ENCODE results near the gene DPP6. TPM values are rescaled to one million over a fixed set of nuclear protein-coding genes. Genes with fewer than 3 reads are reported as not detected.

DPP6 gene
- total RNA-seq, 1 donor from 2014 or later, result not detected

DNA sequence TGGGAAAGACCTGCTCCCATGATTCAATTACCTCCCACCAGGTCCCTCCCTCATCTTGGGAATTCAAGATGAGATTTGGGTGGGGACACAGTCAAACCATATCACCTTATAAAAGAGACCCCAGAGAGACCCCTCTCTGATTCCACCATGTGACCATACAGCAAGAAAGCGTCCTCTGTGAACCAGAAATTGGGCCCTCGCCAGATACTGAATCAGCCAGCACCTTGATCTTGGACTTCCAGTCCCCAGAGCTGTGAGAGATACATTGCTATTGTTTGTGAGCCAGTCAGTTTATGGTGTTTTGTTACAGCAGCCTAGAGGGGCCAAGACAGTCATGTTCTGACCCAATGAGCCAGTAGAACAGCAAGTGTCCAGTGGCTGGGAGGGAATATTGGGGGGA lies 718.2 kb downstream of the DPP6 start:
- H3K27ac ChIP-seq, result no peak overlapping the region
- TF ChIP-seq, protein P1, sequence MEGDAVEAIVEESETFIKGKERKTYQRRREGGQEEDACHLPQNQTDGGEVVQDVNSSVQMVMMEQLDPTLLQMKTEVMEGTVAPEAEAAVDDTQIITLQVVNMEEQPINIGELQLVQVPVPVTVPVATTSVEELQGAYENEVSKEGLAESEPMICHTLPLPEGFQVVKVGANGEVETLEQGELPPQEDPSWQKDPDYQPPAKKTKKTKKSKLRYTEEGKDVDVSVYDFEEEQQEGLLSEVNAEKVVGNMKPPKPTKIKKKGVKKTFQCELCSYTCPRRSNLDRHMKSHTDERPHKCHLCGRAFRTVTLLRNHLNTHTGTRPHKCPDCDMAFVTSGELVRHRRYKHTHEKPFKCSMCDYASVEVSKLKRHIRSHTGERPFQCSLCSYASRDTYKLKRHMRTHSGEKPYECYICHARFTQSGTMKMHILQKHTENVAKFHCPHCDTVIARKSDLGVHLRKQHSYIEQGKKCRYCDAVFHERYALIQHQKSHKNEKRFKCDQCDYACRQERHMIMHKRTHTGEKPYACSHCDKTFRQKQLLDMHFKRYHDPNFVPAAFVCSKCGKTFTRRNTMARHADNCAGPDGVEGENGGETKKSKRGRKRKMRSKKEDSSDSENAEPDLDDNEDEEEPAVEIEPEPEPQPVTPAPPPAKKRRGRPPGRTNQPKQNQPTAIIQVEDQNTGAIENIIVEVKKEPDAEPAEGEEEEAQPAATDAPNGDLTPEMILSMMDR (IDR thresholded peaks at IDR 0.05), result no peak
- H3K27me3 ChIP-seq, result no peaks in the 10 kb centered on the region
- H3K4me1 ChIP-seq, result no peaks in the 10 kb centered on the region
- no peaks in the 10 kb centered on the region for H3K9me3 ChIP-seq
- no peak for DNase-seq (ENCODE audit: low spot score in 2 of 2)
- intact Hi-C loops (cut with DNase I), result no loop called here
- no peak overlapping the region for H3K4me3 ChIP-seq
- H3K36me3 ChIP-seq, result no peaks in the 10 kb centered on the region

DNA sequence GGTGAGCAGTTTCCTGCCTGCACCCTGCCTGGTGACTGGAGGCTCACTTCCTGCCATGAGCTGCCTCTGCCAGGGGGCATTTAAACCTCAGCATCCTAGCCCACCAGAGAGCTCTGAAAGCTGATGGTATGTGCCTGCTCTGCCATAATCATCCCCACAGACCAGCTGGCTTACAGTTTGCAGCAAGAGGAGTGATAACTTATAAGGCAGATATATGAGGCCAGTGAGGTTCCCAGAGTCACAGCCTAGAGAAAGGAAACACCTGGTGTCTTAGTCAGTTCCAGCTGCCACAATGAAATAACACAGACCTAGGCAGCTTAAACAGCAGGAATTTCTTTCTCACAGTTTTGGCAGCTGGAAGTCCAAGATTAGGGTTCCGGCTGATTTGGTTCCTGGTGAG lies 718.8 kb downstream of the DPP6 start:
- Histone ChIP-seq H3K27me3 (no peaks in the 10 kb centered on the region), H3K27ac (no peak overlapping the region), H3K36me3 (no peaks in the 10 kb centered on the region), H3K9me3 (no peaks in the 10 kb centered on the region), H3K4me1 (no peaks in the 10 kb centered on the region), H3K4me3 (no peak overlapping the region)
- intact Hi-C loops (cut with DNase I), result no loop called here
- DNase-seq (ENCODE audit: low spot score in 2 of 2), result no peak
- TF ChIP-seq, protein P1 (IDR thresholded peaks at IDR 0.05), result no peak

DNA sequence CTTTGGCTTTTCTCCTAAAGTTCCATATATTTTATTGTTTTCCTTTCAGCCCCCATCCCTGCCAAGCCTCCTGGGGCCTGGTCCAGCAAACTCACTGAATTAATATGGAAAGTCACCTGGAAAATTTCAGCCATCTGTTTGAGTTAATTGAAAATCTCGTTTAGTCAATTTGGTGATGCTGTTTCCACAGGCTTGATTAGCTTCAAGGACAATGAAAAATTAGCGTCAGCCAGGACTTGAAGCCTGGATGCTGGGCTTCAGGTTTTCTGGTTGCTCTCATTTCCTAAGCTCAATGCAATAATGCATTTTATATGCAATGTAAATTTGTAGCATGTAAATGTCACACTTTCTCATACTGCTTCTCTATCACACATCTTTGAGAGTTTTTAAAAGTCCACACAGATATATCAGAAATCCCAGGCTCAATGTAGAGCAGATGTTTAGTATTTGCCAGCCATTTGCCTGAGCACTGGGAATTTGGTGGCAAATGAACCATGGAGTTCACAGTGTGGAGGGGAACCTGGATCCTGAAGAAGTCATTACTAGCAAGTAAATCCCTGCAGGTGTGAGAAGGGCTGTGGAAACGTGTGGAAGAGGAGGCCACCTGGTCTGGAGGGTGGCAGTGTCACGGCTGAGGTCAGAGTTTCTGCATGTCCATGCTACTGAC lies 722.2 kb downstream of the DPP6 start:
- no peaks in the 10 kb centered on the region for H3K36me3 ChIP-seq
- no peaks in the 10 kb centered on the region for H3K27me3 ChIP-seq
- no peaks in the 10 kb centered on the region for H3K4me1 ChIP-seq
- no peak for DNase-seq (ENCODE audit: low spot score in 2 of 2)
- no peak overlapping the region for H3K4me3 ChIP-seq
- intact Hi-C loops (cut with DNase I), result no loop called here
- H3K9me3 ChIP-seq, result no peaks in the 10 kb centered on the region
- H3K27ac ChIP-seq, result no peak overlapping the region
- TF ChIP-seq, protein P1 (IDR thresholded peaks at IDR 0.05), result no peak

DNA sequence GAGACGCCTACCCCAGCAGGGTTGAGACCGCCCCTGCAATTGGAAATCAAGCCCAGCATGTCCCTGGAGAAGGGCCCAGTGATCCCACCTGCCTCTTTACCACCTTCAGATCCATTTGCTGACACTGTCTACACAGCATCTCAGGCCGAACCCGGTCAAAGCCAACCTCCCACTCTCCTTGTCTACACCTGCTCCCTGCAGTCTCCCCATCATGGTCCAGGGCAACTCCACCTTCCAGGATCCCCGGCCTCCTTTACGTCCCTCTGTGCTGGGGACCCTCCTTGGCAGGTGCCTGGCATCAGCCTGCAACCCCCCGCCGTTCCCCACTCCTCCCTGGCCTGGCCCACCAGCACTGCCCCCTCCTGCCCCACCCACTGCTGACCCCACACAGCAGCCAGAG lies 723.5 kb downstream of the DPP6 start:
- DNase-seq (ENCODE audit: low spot score in 2 of 2), result no peak
- H3K27ac ChIP-seq, result no peak overlapping the region
- TF ChIP-seq, protein P1 (IDR thresholded peaks at IDR 0.05), result no peak
- no peak overlapping the region for H3K4me3 ChIP-seq
- no peaks in the 10 kb centered on the region for H3K4me1 ChIP-seq
- H3K27me3 ChIP-seq, result no peaks in the 10 kb centered on the region
- no peaks in the 10 kb centered on the region for H3K36me3 ChIP-seq
- intact Hi-C loops (cut with DNase I), result no loop called here
- H3K9me3 ChIP-seq, result no peaks in the 10 kb centered on the region

DNA sequence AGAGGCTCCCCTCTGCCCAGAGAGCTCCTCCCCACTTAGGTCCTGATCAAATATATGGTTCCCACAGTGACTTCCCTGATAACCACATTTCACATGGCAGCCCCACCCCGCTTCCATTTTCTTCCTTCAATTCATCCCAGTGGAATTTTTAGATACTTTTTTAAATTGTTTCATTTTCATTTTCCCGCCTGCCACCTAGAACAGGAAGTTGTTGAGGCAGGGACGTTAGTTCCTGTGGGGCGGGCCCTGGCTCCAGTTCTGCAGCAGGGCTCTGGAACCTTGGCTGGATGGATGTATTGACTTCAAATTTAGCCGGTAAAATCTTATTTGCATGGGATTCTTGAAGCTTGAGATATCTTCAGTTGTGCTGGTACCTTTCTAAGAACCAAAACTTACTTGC lies 724.2 kb downstream of the DPP6 start:
- Histone ChIP-seq H3K27me3 (no peaks in the 10 kb centered on the region), H3K9me3 (no peaks in the 10 kb centered on the region), H3K27ac (no peak overlapping the region), H3K4me3 (no peak overlapping the region), H3K36me3 (no peaks in the 10 kb centered on the region), H3K4me1 (no peaks in the 10 kb centered on the region)
- TF ChIP-seq, protein P1 (IDR thresholded peaks at IDR 0.05), result no peak
- DNase-seq (ENCODE audit: low spot score in 2 of 2), result no peak
- intact Hi-C loops (cut with DNase I), result no loop called here

DNA sequence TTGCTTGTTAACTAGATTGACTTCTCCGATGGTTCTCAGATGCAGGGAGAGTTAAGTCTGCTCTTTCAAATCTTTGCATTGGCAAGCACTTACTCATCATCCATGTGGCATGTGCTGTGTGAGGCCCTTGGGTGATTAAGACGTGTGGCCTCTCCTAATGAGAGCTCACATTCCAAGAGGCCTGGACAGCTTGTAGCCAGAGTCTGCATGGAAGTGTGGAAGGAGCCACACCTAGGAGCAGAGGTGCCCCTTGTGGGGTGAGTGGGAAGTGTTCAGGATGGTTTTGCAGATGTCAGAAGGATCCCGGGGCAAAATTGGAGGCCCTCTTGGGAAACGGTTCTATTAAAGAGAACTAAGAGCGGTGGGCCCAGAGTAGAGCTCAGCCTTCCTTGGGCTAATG lies 724.8 kb downstream of the DPP6 start:
- H3K27me3 ChIP-seq, result no peaks in the 10 kb centered on the region
- no peaks in the 10 kb centered on the region for H3K36me3 ChIP-seq
- H3K4me1 ChIP-seq, result no peaks in the 10 kb centered on the region
- H3K9me3 ChIP-seq, result no peaks in the 10 kb centered on the region
- no peak overlapping the region for H3K27ac ChIP-seq
- TF ChIP-seq, protein P1 (IDR thresholded peaks at IDR 0.05), result no peak
- intact Hi-C loops (cut with DNase I), result no loop called here
- H3K4me3 ChIP-seq, result no peak overlapping the region
- no peak for DNase-seq (ENCODE audit: low spot score in 2 of 2)
